HL-60 (cell line): ENCODE data around the gene ABCC1.

ENCODE experiments used
- DNase-seq, 2 experiments: peaks; one replicate each; pipeline ENCODE4 v3.0.0-alpha.2; 2010 to 2020; ENCODE audit warnings: low read depth in 1 of 2, low spot score in 1 of 2
- H3K27ac ChIP-seq: fragments of 250-450 bp; sonication (Bioruptor Pico); replicated peaks from 2 replicates; pipeline ENCODE4 v1.5.1; 2020; ENCODE audit warnings: mild to moderate bottlenecking, moderate library complexity
- H3K27me3 ChIP-seq: fragments of 250-450 bp; sonication (Bioruptor Pico); 2 replicates; pipeline ENCODE4 v1.5.1; 2021; ENCODE audit warnings: mild to moderate bottlenecking, moderate library complexity; ENCODE audit not compliant: insufficient read depth, poor library complexity, severe bottlenecking
- H3K4me3 ChIP-seq: replicated peaks from 2 replicates; pipeline ENCODE4 v1.5.1; 2011; ENCODE audit warnings: mild to moderate bottlenecking, control low read depth, low read length; ENCODE audit not compliant: insufficient read depth
- GABPA ChIP-seq: IDR thresholded peaks from 2 replicates; pipeline ENCODE4 v1.6.1; 2012; ENCODE audit warnings: low read depth
- POLR2AphosphoS5 ChIP-seq: IDR thresholded peaks from 2 replicates; pipeline ENCODE4 v1.6.1; 2012; ENCODE audit warnings: low read depth
- REST ChIP-seq: IDR thresholded peaks from 2 replicates; pipeline ENCODE4 v1.6.1; 2012; ENCODE audit warnings: low read depth; ENCODE audit not compliant: insufficient replicate concordance
- SPI1 ChIP-seq: IDR thresholded peaks from 2 replicates; pipeline ENCODE4 v1.6.1; 2012; ENCODE audit warnings: low read depth, mild to moderate bottlenecking, borderline replicate concordance
- TF ChIP-seq, protein P1 (sequence below): IDR thresholded peaks from one replicate; pipeline ENCODE4 v1.5.1; 2011; ENCODE audit warnings: low read length, control low read depth, inconsistent platforms; ENCODE audit not compliant: insufficient read depth

ABCC1 gene

GRCh38 chr16:16163571-16163970 is 214.2 kb downstream of the ABCC1 start:
- Histone ChIP-seq H3K4me3 (no peak overlapping the region), H3K27me3 (no peaks in the 10 kb centered on the region), H3K27ac (no peak overlapping the region)
- no peak for TF ChIP-seq GABPA
- no peak for TF ChIP-seq REST
- TF ChIP-seq POLR2AphosphoS5, result no peak
- TF ChIP-seq, protein P1, sequence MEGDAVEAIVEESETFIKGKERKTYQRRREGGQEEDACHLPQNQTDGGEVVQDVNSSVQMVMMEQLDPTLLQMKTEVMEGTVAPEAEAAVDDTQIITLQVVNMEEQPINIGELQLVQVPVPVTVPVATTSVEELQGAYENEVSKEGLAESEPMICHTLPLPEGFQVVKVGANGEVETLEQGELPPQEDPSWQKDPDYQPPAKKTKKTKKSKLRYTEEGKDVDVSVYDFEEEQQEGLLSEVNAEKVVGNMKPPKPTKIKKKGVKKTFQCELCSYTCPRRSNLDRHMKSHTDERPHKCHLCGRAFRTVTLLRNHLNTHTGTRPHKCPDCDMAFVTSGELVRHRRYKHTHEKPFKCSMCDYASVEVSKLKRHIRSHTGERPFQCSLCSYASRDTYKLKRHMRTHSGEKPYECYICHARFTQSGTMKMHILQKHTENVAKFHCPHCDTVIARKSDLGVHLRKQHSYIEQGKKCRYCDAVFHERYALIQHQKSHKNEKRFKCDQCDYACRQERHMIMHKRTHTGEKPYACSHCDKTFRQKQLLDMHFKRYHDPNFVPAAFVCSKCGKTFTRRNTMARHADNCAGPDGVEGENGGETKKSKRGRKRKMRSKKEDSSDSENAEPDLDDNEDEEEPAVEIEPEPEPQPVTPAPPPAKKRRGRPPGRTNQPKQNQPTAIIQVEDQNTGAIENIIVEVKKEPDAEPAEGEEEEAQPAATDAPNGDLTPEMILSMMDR, result no peak
- no peak for TF ChIP-seq SPI1
- DNase-seq, result no peak

GRCh38 chr16:16164243-16164642 is 214.8 kb downstream of the ABCC1 start:
- H3K4me3 ChIP-seq, result no peak overlapping the region
- TF ChIP-seq REST, result no peak
- TF ChIP-seq, protein P1, result no peak
- TF ChIP-seq POLR2AphosphoS5, result no peak
- no peak for TF ChIP-seq GABPA
- no peak for TF ChIP-seq SPI1
- H3K27ac ChIP-seq, result no peak overlapping the region
- no peaks in the 10 kb centered on the region for H3K27me3 ChIP-seq
- DNase-seq, result no peak

DNA sequence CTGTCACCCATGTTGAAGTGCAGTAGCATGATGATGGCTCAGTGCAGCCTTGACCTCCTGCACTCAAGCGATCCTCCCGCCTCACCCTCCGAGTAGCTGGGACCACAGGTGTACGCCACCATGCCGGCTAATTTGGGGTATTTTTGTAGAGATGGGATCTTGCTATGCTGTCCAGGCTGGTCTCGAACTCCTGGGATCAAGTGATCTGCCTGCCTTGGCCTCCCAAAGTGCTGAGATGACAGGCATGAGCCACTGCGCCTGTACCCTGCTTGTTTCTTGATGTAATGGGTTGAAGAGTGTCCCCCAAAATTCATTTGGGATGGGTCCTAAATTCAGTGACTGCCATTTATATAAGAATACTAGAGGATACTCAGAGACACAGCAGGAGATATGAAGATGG is 216.7 kb downstream of the ABCC1 start:
- Histone ChIP-seq H3K27ac (no peak overlapping the region), H3K27me3 (no peaks in the 10 kb centered on the region), H3K4me3 (no peak overlapping the region)
- no peak for TF ChIP-seq POLR2AphosphoS5
- TF ChIP-seq SPI1, result no peak
- TF ChIP-seq REST, result no peak
- TF ChIP-seq GABPA, result no peak
- TF ChIP-seq, protein P1, result no peak
- DNase-seq, result no peak
